Smooth muscle cell of the brain vasculature (primary cell): Measurements from ENCODE around the gene CD180.
A peak's percentile ranks its signal among the peaks of the same experiment; 100 is the strongest.
"Not testable (repeated sequence)": the region's sequence is repeated elsewhere in the genome, so short reads cannot be mapped to it uniquely, and the experiment has no call there.

Experiments used
- DNase-seq: peaks from one replicate; pipeline ENCODE4 v3.0.0-alpha.2; 2012; ENCODE audit warnings: low read depth, low spot score

The CD180 gene

GRCh38 chr5:67188274-67189078, 8.1 kb downstream of the CD180 start:
- DNase-seq: no peak

- no peak for DNase-seq
Observed at GRCh38 chr5:67187006-67187715, 9.4 kb downstream of the CD180 start.

DNA sequence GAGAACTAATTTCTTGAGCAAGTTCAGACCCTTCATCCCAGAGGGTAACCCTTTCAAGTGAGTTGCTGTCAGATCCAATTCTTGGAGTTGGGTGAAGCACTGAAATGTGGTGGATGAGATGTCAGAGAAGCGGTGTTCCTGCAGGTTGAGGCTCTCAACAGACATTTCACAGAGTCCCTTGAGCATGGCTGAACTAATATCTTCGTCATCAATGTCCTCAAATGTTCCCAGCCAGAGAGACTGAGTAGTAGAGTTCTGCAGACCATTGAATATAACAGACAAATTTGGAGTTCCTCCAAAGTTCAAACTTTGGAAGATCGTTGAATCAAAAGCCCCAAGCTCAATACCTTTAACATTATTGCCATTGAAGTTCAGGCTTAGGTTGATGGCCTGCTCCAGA, 12.7 kb downstream of the CD180 start:
- DNase-seq: no peak

GRCh38 chr5:67182301-67182790, 14.3 kb downstream of the CD180 start:
- DNase-seq: peak; percentile 71

DNA sequence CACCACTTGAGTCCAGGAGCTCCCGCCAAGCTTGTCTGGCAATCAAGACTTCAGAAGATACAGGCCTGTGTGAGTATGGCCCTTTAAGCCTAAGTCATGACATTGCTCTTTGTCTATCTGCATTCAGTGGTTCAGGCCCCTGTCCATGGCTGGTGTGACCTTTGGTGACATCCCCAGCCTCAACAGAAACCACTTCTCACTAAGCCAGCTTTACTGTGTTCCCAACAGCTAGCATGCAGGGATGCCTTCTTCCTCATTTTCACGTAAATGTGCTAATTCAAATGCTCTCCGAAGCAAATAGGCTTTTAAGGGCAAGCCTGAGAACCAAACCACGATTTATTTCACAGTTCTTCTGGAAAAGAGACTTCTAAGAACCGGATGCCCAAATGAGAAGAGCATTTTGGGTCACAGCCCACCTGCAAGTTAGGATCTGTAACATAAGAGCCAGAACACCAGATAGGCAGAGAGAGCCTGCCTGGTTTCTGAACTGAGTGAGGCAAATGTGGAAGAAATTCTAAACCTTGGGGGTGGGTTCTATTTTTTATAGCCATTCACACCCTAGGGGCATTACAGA, 14.9 kb downstream of the CD180 start:
- DNase-seq: no peak

DNA sequence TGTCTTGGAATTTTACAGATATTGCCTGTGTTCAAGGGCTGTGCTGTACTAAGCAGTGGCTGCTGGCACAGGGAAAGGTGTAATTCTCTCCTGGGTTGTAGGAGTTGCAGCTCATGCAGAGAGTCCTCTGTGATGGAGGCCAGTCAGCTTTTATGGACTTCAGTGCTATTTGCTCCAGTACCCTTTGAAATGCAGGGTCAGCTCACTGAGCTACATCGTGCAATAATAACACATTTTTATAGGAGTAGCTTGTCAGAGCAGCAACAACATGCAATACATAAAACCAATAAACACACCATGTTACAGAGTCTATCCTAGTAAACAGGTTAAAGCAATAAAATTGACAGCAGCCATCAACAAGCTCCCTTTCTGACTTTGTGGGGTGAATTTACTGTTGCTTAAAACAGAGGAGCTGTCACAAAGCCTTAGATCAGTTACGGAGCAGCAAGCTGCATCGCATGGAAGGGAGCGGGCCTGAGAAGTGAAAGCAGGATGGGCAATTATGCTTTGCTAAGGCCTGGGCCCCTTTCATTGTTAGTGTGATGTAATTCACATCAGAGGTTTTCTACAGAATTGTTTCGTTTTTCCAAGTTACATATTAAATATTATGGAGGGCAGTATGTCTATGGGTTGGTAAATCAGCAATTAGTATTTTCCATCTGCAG, 16.8 kb downstream of the CD180 start:
- DNase-seq: no peak

GRCh38 chr5:67178966-67179365, 17.6 kb downstream of the CD180 start:
- no peak for DNase-seq

GRCh38 chr5:67178085-67178484, 18.5 kb downstream of the CD180 start:
- DNase-seq: no peak

GRCh38 chr5:67176936-67177335, 19.7 kb downstream of the CD180 start:
- DNase-seq: no peak

GRCh38 chr5:67173959-67174358, 22.6 kb downstream of the CD180 start:
- DNase-seq: no peak

DNA sequence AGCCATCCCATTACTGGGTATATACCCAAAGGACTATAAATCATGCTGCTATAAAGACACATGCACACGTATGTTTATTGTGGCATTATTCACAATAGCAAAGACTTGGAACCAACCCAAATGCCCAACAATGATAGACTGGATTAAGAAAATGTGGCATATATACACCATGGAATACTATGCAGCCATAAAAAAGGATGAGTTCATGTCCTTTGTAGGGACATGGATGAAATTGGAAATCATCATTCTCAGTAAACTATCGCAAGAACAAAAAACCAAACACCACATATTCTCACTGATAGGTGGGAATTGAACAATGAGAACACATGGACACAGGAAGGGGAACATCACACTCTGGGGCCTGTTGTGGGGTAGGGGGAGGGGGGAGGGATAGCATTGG, 23.2 kb downstream of the CD180 start:
- DNase-seq: not testable (repeated sequence)

DNA sequence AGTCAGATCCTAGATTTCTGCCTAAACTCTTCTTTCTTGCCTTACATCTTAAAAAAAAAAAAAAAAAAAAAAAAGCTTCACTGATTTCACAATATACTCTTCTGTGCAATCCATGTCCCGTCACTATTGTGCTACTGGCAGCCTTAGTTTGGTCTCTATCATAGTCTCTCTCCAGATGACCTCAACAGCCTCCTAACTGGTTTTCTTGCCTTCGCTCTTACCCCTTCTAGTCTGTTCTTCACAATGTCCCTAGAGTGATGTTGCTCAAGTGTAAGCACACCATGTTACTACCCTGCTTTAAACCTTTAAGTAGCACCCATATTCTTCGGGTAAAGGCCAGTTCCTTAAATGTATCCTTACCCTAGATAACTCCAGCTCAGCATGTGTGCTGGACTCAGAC, 25.8 kb downstream of the CD180 start:
- no peak for DNase-seq

DNA sequence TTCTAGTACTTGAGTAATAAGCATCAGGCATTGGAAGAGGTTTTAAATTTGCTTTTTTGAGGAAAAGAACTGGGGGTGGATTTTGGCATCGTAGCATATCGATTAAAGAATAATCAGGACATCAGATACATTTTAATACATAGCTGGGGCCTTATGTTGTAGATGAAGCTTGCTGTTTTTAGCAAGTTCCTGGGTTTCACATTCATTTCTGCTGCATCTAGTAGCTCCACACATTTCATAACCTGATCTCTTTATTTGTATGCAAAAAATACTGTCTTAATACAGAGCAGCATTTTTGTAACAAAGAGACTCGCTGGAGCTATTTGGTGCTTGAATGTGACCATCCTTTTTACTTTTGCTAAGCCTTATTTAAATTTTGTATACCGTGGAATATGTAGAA, 28.5 kb downstream of the CD180 start:
- no peak for DNase-seq

GRCh38 chr5:67166460-67167285, 29.9 kb downstream of the CD180 start:
- no peak for DNase-seq

- DNase-seq: peak; percentile 57
Observed at GRCh38 chr5:67165526-67166459, 30.8 kb downstream of the CD180 start.

DNA sequence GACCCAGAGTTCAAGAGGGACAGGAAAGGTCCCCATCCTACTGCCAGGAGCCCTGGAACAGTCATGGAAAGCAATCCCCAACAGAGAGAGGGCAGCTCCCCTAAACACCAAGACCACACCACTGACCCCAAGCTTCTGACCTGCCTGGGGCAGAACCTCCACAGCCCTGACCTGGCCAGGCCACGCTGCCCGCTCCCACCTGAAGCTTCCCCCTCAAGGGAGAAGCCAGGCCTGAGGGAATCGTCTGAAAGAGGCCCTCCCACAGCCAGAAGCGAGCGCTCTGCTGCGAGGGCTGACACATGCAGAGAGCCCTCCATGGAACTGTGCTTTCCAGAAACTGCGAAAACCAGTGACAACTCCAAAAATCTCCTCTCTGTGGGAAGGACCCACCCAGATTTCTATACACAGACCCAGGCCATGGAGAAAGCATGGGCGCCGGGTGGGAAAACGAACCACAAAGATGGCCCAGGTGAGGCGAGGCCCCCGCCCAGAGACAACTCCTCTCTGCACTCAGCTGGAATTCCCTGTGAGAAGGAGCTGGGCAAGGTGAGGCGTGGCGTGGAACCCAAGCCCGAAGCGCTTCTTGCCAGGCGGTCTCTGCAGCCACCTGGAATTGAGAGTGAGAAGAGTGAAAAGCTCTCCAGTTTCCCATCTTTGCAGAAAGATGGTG, 31.6 kb downstream of the CD180 start:
- no peak for DNase-seq

- DNase-seq: no peak
Observed at GRCh38 chr5:67163863-67164595, 32.6 kb downstream of the CD180 start.

- no peak for DNase-seq
Observed at GRCh38 chr5:67163231-67163756, 33.3 kb downstream of the CD180 start.

DNA sequence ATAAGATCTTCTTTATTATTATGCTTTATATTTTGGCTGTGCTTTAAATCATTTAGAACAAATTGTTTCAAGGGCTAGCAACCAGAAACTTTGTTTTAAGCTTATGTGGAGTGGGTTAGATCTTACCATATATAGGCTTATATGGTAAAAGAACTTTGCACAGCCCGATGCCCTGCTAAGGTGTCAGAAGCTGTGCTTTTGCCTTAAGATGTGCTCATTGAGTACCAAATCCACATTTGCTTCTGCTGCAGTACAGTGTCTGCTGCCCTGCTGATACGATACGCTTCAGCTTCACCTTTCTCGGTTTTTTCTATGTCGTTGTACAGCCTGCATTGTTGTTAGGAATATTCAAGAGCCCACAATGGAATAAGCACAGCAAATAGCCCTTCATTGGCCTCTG, 34.8 kb downstream of the CD180 start:
- no peak for DNase-seq
